T-helper 1 cell treated with Interleukin-12 subunit alpha and Interleukin-12 subunit beta and Interleukin-4 antibody, amounts not matched to agents 30 μg/mL and 1 μg/mL, for 36 hours (primary cell): Measurements from ENCODE around the gene DTX3.
"Not testable (repeated sequence)": the region's sequence is repeated elsewhere in the genome, so short reads cannot be mapped to it uniquely, and the experiment has no call there.

Experiments used
- H3K27ac Mint-ChIP-seq: one replicate; pipeline ENCODE4 v1.8.0; 2021; ENCODE audit warnings: mild to moderate bottlenecking, mixed read lengths
- H3K27me3 Mint-ChIP-seq: one replicate; pipeline ENCODE4 v1.8.0; 2021; ENCODE audit warnings: low read depth, mixed read lengths
- H3K36me3 Mint-ChIP-seq: one replicate; pipeline ENCODE4 v1.8.0; 2021; ENCODE audit warnings: low read depth, mixed read lengths
- H3K4me1 Mint-ChIP-seq: one replicate; pipeline ENCODE4 v1.8.0; 2021; ENCODE audit warnings: low read depth, mixed read lengths
- H3K4me3 Mint-ChIP-seq: one replicate; pipeline ENCODE4 v1.8.0; 2021; ENCODE audit warnings: mild to moderate bottlenecking, moderate library complexity, mixed read lengths
- H3K9me3 Mint-ChIP-seq: one replicate; pipeline ENCODE4 v1.8.0; 2021; ENCODE audit warnings: mixed read lengths

The DTX3 gene

GRCh38 chr12:57626111-57626920, 21.7 kb downstream of the DTX3 start:
- Mint-ChIP-seq H3K27ac (no peak overlapping the region), H3K4me3 (no peak overlapping the region), H3K27me3 (peaks cover 94% of the 10 kb centered on the region), H3K4me1 (peaks cover 11% of the 10 kb centered on the region), H3K36me3 (peaks cover 1% of the 10 kb centered on the region), H3K9me3 (no peaks in the 10 kb centered on the region)

- Mint-ChIP-seq H3K4me1 (peaks cover 6% of the 10 kb centered on the region), H3K36me3 (peaks cover 1% of the 10 kb centered on the region), H3K27me3 (peaks cover 94% of the 10 kb centered on the region), H3K27ac (no peak overlapping the region), H3K9me3 (no peaks in the 10 kb centered on the region), H3K4me3 (no peak overlapping the region)
Measured at GRCh38 chr12:57626921-57627445, 22.4 kb downstream of the DTX3 start.

GRCh38 chr12:57627501-57628279, 23.1 kb downstream of the DTX3 start:
- H3K27me3 Mint-ChIP-seq, result peaks cover 91% of the 10 kb centered on the region
- H3K27ac Mint-ChIP-seq, result no peak overlapping the region
- H3K9me3 Mint-ChIP-seq, result no peaks in the 10 kb centered on the region
- H3K36me3 Mint-ChIP-seq, result no peaks in the 10 kb centered on the region
- H3K4me3 Mint-ChIP-seq, result no peak overlapping the region
- peaks cover 5% of the 10 kb centered on the region for H3K4me1 Mint-ChIP-seq

GRCh38 chr12:57628280-57629191, 23.9 kb downstream of the DTX3 start:
- Mint-ChIP-seq H3K27ac (no peak overlapping the region), H3K9me3 (no peaks in the 10 kb centered on the region), H3K36me3 (no peaks in the 10 kb centered on the region), H3K27me3 (peaks cover 88% of the 10 kb centered on the region), H3K4me3 (no peak overlapping the region), H3K4me1 (peaks cover 10% of the 10 kb centered on the region)

GRCh38 chr12:57629897-57630471, 25.4 kb downstream of the DTX3 start:
- Mint-ChIP-seq H3K4me3 (no peak overlapping the region), H3K27me3 (peaks cover 84% of the 10 kb centered on the region), H3K27ac (no peak overlapping the region), H3K36me3 (no peaks in the 10 kb centered on the region), H3K4me1 (peaks cover 11% of the 10 kb centered on the region), H3K9me3 (no peaks in the 10 kb centered on the region)

- H3K9me3 Mint-ChIP-seq, result no peaks in the 10 kb centered on the region
- H3K27ac Mint-ChIP-seq, result no peak overlapping the region
- no peak overlapping the region for H3K4me3 Mint-ChIP-seq
- peaks cover 11% of the 10 kb centered on the region for H3K4me1 Mint-ChIP-seq
- no peaks in the 10 kb centered on the region for H3K36me3 Mint-ChIP-seq
- H3K27me3 Mint-ChIP-seq, result peaks cover 78% of the 10 kb centered on the region
Measured at GRCh38 chr12:57630891-57631433, 26.3 kb downstream of the DTX3 start.

GRCh38 chr12:57631566-57632072, 27.0 kb downstream of the DTX3 start:
- no peaks in the 10 kb centered on the region for H3K36me3 Mint-ChIP-seq
- peak overlapping the region; percentile 46 for H3K4me3 Mint-ChIP-seq
- H3K27me3 Mint-ChIP-seq, result peaks cover 72% of the 10 kb centered on the region
- H3K27ac Mint-ChIP-seq, result no peak overlapping the region
- peaks cover 11% of the 10 kb centered on the region for H3K4me1 Mint-ChIP-seq
- no peaks in the 10 kb centered on the region for H3K9me3 Mint-ChIP-seq

- H3K36me3 Mint-ChIP-seq, result no peaks in the 10 kb centered on the region
- H3K9me3 Mint-ChIP-seq, result no peaks in the 10 kb centered on the region
- H3K27me3 Mint-ChIP-seq, result peaks cover 67% of the 10 kb centered on the region
- no peak overlapping the region for H3K27ac Mint-ChIP-seq
- peaks cover 11% of the 10 kb centered on the region for H3K4me1 Mint-ChIP-seq
- peak overlapping the region; percentile 73 for H3K4me3 Mint-ChIP-seq
Measured at GRCh38 chr12:57632073-57632957, 27.7 kb downstream of the DTX3 start.

- Mint-ChIP-seq H3K27me3 (peaks cover 69% of the 10 kb centered on the region), H3K36me3 (no peaks in the 10 kb centered on the region), H3K4me3 (peak within 1 kb of the TSS; percentile 73), H3K4me1 (peaks cover 8% of the 10 kb centered on the region), H3K27ac (no peak within 1 kb of the TSS), H3K9me3 (no peaks in the 10 kb centered on the region)
Measured at GRCh38 chr12:57632958-57633840, 28.6 kb downstream of the DTX3 start, which contains the start of gene B4GALNT1. B4GALNT1 (minus strand) TSS chr12:57633201; CDS start chr12:57632132, 1,069 bp downstream.

- H3K27me3 Mint-ChIP-seq, result peaks cover 57% of the 10 kb centered on the region
- not testable (repeated sequence) for H3K4me1 Mint-ChIP-seq, H3K36me3 Mint-ChIP-seq, H3K4me3 Mint-ChIP-seq, H3K27ac Mint-ChIP-seq, H3K9me3 Mint-ChIP-seq
Measured at GRCh38 chr12:57636731-57637130, 32.1 kb downstream of the DTX3 start.

GRCh38 chr12:57637364-57637763, 32.7 kb downstream of the DTX3 start:
- Mint-ChIP-seq H3K27ac (no peak overlapping the region), H3K4me1 (peaks cover 6% of the 10 kb centered on the region), H3K9me3 (no peaks in the 10 kb centered on the region), H3K27me3 (peaks cover 57% of the 10 kb centered on the region), H3K4me3 (no peak overlapping the region), H3K36me3 (no peaks in the 10 kb centered on the region)

- Mint-ChIP-seq H3K27ac (no peak overlapping the region), H3K4me1 (peaks cover 5% of the 10 kb centered on the region), H3K9me3 (no peaks in the 10 kb centered on the region), H3K4me3 (no peak overlapping the region), H3K36me3 (no peaks in the 10 kb centered on the region), H3K27me3 (peaks cover 55% of the 10 kb centered on the region)
Measured at GRCh38 chr12:57638096-57638495, 33.5 kb downstream of the DTX3 start.
